Retinal pigment epithelial cell (primary cell): ENCODE results near the gene NR0B2.
"Not testable (repeated sequence)": the region's sequence is repeated elsewhere in the genome, so short reads cannot be mapped to it uniquely, and the experiment has no call there.

Source experiments
- DNase-seq: peaks from one replicate; pipeline ENCODE4 v3.0.0-alpha.2; 2010; ENCODE audit warnings: low read depth
- H3K4me3 ChIP-seq: 2 replicates; pipeline ENCODE4 v1.5.1; 2011; ENCODE audit warnings: mild to moderate bottlenecking, low read length, control low read depth, moderate library complexity
- CTCF ChIP-seq: conservative IDR thresholded peaks from 2 replicates; pipeline ENCODE4 v1.5.1; 2011; ENCODE audit warnings: low read depth, low read length, control low read depth, inconsistent platforms

Gene NR0B2

GRCh38 chr1:26874896-26875295 is 38.9 kb downstream of the NR0B2 start:
- no peak for DNase-seq
- no peak for TF ChIP-seq CTCF
- no peak overlapping the region for H3K4me3 ChIP-seq

GRCh38 chr1:26873097-26873496 is 40.7 kb downstream of the NR0B2 start:
- not testable (repeated sequence) for DNase-seq, H3K4me3 ChIP-seq

- DNase-seq: peak; percentile 89
- peak overlapping the region; percentile 61 for H3K4me3 ChIP-seq
- TF ChIP-seq CTCF: no peak
Measured at GRCh38 chr1:26864610-26865480, 48.9 kb downstream of the NR0B2 start.

- TF ChIP-seq CTCF: no peak
- H3K4me3 ChIP-seq: no peak overlapping the region
- no peak for DNase-seq
Measured at GRCh38 chr1:26863685-26864077, 50.1 kb downstream of the NR0B2 start.

GRCh38 chr1:26862781-26863684 is 50.7 kb downstream of the NR0B2 start, which contains the start of gene SFN:
TSS of gene SFN (plus strand) at chr1:26863149. CDS start at chr1:26863213, 64 bp downstream.
- H3K4me3 ChIP-seq: no peak within 1 kb of the TSS
- no peak for DNase-seq
- peak; percentile 42 for TF ChIP-seq CTCF

- H3K4me3 ChIP-seq: no peak overlapping the region
- DNase-seq: no peak
- no peak for TF ChIP-seq CTCF
Measured at GRCh38 chr1:26861889-26862378, 51.8 kb downstream of the NR0B2 start.
